ENCODE measurements around the gene VEGFA.

DNA sequence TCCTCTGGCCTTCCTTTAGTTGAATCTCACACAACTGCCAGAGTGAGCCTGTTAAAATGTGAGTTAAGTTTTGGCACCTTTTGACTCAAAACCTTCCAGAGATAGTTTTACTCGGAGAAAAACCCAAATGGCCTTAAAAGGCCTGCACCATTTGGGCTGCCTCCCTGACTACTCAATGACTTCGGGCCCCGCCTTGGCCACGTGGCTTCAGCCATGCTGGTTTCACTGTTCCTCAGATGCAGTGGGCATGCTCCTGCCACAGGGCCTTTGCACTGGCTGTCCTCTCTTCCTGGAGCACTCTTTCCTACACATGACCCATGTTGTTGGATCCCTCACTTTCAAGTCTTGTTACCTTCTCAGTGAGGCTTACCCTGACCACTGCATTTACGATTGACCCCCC lies 18.3 kb downstream of the VEGFA start:
- TF ChIP-seq, protein P1, sequence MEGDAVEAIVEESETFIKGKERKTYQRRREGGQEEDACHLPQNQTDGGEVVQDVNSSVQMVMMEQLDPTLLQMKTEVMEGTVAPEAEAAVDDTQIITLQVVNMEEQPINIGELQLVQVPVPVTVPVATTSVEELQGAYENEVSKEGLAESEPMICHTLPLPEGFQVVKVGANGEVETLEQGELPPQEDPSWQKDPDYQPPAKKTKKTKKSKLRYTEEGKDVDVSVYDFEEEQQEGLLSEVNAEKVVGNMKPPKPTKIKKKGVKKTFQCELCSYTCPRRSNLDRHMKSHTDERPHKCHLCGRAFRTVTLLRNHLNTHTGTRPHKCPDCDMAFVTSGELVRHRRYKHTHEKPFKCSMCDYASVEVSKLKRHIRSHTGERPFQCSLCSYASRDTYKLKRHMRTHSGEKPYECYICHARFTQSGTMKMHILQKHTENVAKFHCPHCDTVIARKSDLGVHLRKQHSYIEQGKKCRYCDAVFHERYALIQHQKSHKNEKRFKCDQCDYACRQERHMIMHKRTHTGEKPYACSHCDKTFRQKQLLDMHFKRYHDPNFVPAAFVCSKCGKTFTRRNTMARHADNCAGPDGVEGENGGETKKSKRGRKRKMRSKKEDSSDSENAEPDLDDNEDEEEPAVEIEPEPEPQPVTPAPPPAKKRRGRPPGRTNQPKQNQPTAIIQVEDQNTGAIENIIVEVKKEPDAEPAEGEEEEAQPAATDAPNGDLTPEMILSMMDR (IDR thresholded peaks at IDR 0.05), result no peak
- TF ChIP-seq POLR2A (IDR thresholded peaks at IDR 0.05), result no peak

Data from esophagus squamous epithelium (tissue), 4 donors.